Fibroblast of lung (primary cell): ENCODE data around the gene SLC4A1.

Experiments
- EZH2 ChIP-seq: IDR thresholded peaks from 2 replicates; pipeline ENCODE4 v1.5.1; 2012; ENCODE audit warnings: low read length, control low read depth, mild to moderate bottlenecking; ENCODE audit errors: missing control alignments
- TF ChIP-seq, protein P1 (sequence below), 2 donors: IDR thresholded peaks in 1 of 2; conservative IDR thresholded peaks in 1 of 2; 1 replicate in 1 of 2; 2 replicates in 1 of 2; pipeline ENCODE4 v1.5.1; 2011 to 2012; ENCODE audit warnings: low read length in 2 of 2, control low read depth in 1 of 2, inconsistent platforms in 1 of 2, low read depth in 1 of 2, mild to moderate bottlenecking in 1 of 2

GRCh38 chr17:44222112-44222869 lies 45.6 kb downstream of the SLC4A1 start:
- TF ChIP-seq, protein P1, sequence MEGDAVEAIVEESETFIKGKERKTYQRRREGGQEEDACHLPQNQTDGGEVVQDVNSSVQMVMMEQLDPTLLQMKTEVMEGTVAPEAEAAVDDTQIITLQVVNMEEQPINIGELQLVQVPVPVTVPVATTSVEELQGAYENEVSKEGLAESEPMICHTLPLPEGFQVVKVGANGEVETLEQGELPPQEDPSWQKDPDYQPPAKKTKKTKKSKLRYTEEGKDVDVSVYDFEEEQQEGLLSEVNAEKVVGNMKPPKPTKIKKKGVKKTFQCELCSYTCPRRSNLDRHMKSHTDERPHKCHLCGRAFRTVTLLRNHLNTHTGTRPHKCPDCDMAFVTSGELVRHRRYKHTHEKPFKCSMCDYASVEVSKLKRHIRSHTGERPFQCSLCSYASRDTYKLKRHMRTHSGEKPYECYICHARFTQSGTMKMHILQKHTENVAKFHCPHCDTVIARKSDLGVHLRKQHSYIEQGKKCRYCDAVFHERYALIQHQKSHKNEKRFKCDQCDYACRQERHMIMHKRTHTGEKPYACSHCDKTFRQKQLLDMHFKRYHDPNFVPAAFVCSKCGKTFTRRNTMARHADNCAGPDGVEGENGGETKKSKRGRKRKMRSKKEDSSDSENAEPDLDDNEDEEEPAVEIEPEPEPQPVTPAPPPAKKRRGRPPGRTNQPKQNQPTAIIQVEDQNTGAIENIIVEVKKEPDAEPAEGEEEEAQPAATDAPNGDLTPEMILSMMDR (conservative IDR thresholded peaks at IDR 0.05 in 1 of 2, IDR thresholded peaks at IDR 0.05 in 1 of 2; ENCODE audit: low read depth in 1 of 2, low read length in 2 of 2) = peak; percentile 13 to 17
- TF ChIP-seq EZH2 = no peak
